T-helper 1 cell treated with Interleukin-12 subunit alpha and Interleukin-12 subunit beta and Interleukin-4 antibody, amounts not matched to agents 30 ng/mL and 1 ng/mL, for 36 hours (primary cell): ENCODE data around the gene RPS6KA3. TPM values are rescaled to one million over a fixed set of nuclear protein-coding genes. Genes with fewer than 3 reads are reported as not detected.

Source experiments
- intact Hi-C: fragments of 100-400 bp; cut with micrococcal nuclease; formaldehyde crosslinking; loops from one replicate; pipeline ENCODE4 v1.15.1; 2024
- total RNA-seq: library from RNA; stranded (reverse); gene quantifications from 2 replicates; pipeline ENCODE4 v1.2.3, GENCODE V29; 2022

The RPS6KA3 gene
- total RNA-seq, 1 donor from 2014 or later, result 82.9 TPM

DNA sequence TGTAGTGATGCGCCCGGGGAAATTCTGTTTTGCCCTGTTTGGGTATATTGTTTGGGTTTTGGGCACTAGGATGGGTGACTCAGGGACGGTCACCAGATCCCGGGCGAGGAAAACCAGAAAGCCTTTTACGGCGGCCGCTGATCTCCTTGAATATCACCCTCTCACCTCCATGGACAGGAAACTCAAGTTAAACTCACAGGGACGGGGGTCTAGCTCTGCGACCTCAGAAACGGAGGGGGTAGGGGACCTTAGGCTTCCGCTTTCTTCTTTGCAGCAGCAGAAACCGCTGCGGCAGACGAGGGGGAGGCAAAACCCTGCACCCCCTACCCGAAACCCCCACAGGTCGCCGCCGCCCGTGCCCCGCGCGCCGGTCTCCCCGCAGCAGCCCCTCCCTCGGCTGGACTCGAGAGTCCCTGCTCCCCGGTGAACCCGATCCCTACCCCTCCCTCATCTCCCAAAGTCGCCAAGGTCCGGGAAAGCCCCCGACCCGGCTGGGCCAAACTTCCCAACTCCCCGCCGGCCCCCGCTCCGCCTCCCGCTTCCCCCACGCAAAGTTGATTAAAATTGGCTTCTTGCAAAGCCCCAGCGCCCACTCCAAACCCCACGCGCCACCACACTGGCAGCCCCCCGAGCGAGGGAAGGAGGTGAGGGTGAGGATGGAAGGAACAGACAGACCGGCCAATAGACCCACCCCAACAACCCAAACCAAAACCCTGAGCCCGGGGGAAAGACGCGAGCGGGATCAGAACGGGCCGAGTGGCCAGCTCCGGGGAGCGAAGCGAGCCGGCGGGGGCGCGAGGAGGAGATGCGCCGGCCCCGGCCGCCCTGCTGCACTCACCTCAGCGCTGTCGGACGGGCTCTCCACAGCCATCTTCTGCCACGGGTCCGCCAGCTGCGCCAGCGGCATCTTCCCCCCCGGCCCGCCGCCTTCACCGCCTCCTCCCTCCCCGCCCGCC lies 705 bp downstream of the RPS6KA3 start:
- intact Hi-C loops, result loop anchor here (2.0 to 10.0 kb wide), 6 partner anchors 117 to 1575 kb away; partner anchors contain the start of gene CNKSR2

DNA sequence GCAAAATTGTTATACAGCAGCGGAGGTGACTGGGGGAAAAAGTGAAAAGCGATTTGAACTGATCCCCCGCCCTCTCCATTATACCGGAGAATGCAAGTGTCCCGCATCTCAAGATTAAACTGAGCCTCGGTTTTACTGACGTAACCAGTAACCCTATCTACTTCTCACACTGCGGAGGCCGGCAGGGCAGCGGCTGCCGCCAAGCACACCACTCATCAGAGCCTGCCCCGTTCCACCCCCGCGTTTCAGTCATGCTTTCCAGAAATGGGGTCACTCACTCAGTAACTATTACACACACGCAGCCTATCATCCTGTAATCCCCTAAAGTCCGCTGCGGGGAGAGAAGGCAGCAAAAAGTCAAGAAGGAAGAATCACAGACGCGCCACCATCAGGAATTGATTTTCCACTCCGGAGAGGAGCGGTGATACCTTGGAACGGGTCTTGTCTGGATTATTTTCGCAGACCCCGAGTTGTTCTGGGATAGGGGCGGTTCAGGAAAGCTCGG lies 1.4 kb downstream of the RPS6KA3 start:
- intact Hi-C loops, result loop anchor here (5.0 to 10.0 kb wide), 2 partner anchors 518 to 580 kb away; no protein-coding TSS in a partner anchor

DNA sequence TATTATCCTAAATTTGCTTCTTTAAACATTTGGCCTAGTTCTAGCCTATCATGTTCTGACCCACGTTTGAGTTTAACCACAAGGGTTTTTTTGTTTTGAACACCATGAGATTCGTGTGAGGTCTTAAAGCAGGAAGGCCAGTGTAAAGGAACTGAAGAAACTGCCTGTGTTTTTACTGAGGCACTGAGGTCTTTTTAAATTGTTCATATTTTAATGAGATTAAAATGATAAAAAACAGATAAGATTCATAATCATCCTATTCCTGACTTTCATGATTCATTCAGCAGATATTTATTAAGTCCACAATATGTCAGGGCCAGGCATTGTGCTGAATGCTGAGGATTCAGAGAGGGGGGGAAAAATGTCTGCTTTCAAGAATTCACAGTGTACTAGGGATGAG lies 3.2 kb downstream of the RPS6KA3 start:
- intact Hi-C loops, result loop anchor here (1.0 to 10.0 kb wide), 3 partner anchors 10 to 579 kb away; no protein-coding TSS in a partner anchor

DNA sequence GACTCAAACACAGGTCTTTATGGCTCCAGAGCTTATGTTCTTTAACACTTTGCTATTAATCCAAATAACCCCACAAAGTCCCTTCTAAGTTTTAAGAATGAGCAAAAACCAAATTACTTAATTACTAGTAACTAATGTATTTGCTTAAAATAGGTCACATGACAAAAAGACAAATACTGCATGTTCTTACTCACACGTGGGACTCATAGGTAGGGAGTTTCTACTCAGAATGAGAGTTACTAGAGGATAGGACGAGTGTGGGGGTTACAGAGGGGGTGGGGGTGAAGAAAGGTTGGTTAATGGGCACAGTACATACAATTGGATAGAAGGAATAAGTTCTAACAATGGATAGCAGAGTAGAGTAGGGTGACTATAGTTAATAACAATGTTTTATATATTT lies 5.8 kb downstream of the RPS6KA3 start:
- intact Hi-C loops, result loop anchor here (10.0 kb wide), 1 partner anchor 576 kb away; no protein-coding TSS in a partner anchor

DNA sequence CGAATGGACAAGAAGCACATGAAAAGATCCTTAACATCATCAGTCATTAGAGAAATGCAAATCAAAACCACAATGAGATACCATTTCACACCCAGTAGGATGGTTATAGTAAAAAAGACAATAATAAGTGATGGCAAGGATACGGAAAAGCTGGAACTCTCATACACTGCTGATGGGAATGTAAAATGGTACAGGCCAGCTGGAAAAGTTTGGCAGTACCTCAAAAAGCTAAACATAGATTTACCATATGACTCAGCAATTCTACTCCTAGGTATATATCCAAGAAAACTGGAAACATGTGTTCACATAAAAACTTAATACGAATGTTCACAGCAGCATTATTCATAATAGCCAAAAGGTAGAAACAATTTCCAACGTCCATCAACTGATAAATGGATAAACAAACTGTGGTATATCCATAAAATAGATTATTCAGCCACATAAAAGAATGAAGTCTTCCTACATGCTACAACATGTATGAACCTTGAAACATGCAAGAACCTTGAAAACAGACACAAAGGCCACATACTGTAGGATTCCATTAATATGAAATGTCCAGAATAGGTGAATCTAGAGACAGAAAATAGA lies 11.9 kb downstream of the RPS6KA3 start:
- intact Hi-C loops, result loop anchor here (5.0 kb wide), 1 partner anchor 42 kb away; no protein-coding TSS in a partner anchor

DNA sequence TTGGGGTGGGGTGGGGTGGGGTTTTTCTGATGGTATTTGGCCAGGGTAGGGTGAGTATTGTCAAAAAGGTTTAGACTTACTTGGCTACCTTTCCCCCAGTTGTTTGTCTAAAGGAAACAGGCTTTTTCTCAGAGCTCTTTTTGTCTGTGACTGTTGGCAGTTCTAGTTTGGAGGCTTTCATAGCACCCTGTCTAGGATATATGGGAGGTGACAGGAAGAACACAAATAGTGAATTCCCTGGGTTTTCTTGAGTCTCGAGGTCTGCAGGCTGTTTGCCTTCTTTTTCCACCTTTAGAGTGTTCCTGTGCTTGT lies 13.5 kb downstream of the RPS6KA3 start:
- intact Hi-C loops, result loop anchor here (1.0 to 5.0 kb wide), 5 partner anchors 10 to 274 kb away; no protein-coding TSS in a partner anchor

DNA sequence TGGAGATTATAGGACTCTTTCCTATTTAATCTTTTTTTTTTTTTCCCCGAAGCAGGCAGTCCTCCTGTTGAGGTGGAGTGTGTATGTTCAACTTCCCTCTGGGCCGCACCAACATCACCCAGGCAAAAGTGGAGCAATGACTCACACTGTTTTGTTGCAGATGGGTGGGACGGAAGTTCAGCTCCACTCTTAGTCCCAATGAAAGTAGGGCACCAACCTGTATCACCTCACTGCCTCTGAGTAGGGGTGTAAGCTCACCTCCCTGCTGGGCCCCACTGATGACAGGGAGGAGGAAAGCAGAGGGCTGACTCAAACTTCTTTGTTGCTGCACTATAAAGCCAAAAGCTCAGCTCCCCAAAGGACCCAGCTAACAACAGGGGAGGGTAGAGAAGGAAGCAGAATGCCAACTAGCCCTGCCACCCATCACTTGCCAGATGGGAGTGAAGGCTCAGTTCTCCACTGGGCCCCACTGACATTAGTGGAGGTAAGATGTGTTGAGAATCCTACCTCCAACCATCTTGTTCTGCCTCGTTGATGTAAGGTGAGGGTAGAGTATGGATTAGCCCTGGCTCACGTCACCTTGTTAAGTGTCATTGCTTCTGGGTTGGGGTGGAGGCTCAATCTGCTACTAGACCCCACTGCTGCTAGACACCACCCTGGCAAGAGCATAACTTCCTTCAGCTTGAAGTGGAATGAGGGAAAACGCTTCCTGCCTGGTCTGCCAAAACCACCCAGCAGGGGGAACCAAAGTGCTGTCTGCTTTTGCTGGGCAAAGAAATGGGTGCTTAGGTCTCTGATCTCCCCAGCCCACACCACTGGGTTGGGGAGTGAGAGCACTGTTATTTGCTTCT lies 14.1 kb downstream of the RPS6KA3 start:
- intact Hi-C loops, result loop anchor here (1.0 to 5.0 kb wide), 5 partner anchors 11 to 275 kb away; no protein-coding TSS in a partner anchor

DNA sequence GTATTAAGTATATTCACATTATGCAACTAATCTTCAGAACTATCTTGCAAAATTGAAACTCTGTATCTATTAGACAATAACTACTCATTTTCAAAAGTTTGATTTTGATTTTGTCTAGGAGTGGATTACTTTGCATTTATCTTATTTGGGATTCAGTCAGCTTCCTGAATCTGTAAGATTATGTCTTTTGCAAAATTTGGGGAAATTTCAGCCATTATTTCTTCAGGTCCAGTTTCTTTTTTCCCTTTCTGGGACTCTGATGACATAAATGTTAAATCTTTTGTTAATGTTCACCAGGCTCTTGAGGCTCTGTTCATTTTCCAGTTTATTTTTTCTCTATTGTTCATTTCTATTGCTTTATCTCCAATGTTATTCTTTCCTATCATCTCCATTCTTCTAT lies 15.0 kb downstream of the RPS6KA3 start:
- intact Hi-C loops, result loop anchor here (5.0 kb wide), 1 partner anchor 46 kb away; no protein-coding TSS in a partner anchor

DNA sequence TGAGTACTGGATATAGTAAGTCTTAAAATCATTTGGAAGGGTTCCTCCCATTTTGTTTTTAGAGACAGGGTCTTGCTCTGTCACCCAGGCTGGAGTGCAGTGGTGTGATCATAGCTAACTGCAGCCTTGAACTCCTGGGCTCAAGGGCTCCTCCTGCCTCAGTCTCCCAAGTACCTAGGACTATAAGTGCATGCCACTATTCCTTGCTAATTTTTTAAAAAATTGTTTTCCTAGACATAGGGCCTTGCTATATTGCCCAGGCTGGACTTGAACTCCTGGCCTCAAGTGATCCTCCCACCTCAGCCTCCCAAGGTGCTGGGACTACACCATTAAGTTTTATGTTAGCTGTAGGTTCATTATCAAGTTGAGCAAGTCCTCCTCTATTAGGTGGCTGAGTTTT lies 16.6 kb downstream of the RPS6KA3 start:
- intact Hi-C loops, result loop anchor here (5.0 kb wide), 1 partner anchor 47 kb away; no protein-coding TSS in a partner anchor

DNA sequence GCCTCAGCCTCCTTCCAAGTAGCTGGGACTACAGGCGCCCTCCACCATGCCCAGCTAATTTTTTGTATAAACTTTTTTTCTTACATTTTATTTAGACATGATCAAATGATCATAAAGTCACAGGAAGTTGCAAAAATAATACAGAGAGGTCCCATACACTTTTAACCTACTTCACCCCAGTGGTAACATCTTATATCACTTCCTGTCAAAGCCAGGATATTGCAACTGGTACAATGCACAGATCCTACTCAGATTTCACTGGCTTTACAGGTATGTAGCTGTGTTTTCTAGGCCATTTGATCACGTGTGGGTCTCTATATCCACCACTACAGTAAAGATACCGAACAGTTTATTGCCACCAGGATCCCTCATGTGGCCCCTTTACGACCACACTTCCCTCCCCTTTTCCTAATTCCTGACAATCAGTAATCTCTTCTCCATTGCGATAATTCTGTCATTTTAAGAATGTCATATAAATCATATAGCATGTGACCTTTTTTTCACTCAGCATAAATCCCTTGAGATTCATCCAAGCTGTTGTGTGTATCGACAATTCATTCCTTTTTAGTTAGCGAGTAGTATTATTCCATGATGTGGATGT lies 18.0 kb downstream of the RPS6KA3 start:
- intact Hi-C loops, result no loop called here

DNA sequence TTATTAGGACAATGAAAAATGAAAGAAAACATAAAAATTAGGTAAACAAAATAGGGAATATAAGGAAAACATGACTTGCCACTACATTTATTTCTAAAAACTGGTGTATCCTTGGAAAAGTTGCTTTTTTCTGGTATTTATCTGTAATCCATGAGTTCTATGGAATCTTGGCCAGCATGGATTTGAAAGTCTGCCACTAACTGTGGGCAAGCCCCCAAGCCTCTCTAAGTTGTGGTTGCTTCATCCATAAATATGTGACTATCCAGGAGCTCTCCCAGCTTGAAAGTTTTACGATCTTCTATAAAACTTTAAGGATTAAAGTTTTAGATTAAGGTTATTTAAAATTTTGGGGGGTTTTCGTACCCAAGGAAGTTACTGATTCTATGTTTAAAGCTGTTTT lies 21.8 kb downstream of the RPS6KA3 start:
- intact Hi-C loops, result no loop called here

DNA sequence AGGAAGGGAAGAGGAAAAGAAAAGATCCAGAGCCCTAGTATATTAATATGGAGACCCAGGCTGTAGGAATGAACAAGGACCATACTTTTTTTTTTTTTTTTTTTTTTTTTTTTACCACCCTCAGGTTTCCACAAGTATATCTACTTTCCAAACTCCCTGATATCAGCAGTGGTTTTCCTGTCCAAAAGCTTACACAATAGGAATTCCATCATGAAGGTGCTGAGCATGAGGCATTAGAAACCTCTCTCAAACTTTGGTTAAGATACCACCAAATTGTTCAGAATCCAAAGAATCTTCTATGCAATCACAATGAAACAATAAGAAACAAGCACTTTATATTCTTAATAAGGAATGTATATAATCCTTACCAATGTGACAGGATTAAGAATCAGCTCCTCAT lies 26.5 kb downstream of the RPS6KA3 start:
- intact Hi-C loops, result no loop called here

DNA sequence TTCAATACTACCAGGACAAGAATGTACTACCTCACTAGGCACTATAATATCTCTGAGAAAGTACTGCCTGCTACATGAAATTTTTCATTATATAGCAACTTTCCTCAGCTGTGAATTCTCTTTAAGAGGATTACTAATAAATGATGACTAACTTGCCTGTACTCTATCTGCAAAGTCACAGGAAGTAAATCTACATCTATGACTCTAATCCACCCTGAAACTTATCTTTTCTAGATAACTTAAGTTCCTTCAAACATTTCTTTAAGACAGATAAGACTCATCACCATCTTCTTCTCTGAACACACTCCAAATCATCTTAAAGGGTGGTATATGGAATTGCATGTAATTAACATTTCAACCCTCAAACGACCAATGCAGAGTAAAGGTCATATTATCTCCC lies 28.8 kb downstream of the RPS6KA3 start:
- intact Hi-C loops, result no loop called here

DNA sequence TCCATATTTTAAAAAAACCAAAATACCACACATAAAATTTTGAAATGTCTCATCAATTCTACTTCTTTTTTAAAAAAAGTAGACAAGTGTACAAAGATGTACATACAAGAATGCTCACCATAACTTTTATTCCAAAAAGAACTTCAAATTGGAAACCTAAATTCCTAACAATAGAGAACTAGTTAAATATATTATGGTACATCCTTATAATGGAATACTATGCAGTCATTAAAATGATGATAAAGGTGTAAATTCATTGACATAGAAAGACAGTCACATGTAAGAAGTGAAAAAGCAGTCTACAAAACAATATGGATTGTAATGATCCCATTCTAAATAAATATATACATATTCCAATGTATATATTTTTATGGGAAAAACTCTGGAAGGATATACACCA lies 31.0 kb downstream of the RPS6KA3 start:
- intact Hi-C loops, result no loop called here

DNA sequence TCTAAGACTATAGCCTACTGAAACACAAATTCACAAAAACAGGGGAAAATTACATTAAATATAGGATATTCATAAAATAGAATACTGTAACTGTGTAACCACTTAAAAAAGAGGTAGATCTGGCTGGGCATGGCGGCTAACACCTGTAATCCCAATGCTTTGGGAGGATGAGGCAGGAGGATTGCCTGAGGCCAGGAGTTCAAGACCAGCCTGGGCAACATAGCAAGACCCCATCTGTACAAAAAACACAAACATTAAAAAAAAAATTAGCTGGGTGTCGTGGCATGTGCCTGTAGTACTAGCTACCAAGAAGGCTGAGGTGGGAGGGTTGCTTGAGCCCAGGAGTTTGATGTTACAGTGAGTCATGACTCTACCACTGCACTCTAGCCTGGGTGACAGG lies 33.4 kb downstream of the RPS6KA3 start:
- intact Hi-C loops, result no loop called here

DNA sequence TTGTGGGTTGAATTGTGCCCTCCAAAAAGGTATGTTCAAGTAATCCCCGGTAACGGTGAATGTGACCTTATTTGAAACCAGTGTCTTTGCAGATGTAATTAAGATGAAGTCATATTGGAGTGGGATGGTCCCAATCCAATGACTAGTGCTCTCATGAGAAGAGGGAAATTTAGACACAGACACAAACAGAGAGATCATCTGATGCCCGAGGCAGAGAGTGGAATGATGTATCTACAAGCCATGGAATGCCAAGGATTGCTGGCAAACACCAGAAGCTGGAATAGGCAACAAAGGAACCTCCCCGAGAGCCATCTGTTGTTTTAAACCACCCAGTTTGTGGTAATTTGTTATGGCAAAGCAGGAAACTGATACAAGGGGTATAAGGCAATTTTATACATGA lies 35.1 kb downstream of the RPS6KA3 start:
- intact Hi-C loops, result no loop called here

DNA sequence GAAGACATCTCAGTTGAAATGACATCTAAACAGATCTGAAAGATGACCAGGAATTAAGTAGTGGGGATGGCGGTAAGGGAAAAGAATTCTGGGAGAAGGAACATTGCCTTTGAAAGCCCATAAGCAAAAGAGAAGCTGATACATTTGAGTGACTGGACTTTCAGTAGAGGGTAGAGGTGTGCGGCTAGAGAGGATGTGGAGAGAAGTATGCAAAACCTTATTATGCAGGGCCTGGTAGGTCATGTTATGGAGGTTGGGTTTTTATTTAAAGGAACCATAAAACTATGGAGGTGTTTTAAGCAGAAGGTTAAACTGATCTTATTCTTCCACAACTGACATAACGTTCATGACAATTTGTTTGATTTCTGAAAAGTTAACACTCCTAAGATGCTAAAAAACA lies 36.3 kb downstream of the RPS6KA3 start:
- intact Hi-C loops, result no loop called here

DNA sequence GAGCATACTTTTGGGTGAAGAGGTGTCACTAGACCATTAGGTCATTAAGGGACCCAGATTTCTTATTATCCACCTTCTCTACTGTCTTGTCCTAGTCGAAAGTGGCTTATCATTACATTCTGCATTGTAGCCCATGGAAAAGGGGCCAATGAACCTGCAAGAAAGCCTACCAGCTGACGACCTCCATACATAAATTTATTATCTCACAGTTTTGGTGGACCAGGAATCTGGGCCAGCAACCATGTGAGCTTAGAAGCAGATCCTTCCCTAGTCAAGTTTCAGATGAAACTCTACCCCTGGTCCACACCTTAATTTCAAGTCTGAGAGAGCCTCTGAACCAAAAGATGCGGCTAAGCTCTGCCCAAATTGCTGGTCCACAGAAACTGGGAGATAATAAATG lies 37.6 kb downstream of the RPS6KA3 start:
- intact Hi-C loops, result no loop called here

DNA sequence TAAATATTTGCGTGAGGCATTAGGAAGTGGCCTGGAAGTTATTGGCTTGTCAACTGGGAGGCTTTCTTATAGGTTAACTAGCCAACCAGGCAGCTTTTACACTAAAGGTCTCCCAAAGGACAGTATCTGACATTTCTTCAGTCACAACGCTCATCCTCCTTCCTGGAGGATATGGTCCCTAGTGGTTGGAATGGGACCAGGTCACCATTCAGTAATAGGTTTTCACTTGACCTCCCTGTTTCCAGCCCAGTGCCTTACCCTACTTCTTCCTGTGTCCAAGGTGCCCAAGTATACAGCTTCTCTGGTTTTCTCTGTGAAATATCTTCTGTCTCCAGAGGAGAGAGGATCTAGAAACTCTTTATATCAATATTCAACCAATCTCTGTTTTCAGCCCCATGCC lies 38.5 kb downstream of the RPS6KA3 start:
- intact Hi-C loops, result no loop called here

DNA sequence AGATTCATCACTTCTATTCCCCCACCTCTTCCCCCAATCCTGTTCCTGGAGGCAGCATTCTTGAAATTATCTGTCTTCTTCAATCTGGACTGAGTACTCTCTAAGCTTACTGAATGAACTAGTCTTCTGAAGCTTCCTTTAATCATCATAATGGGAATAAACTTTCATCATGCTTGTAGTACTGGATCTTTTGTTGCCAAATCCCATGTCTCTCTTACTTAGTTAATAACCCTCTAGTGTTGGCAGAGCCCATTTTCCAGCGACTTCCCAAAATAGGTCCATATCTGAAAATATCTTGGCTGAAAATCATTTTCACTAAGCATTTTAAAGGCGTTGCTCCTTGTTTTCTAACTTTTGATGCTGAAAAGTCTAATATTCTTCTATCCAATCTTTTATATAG lies 39.6 kb downstream of the RPS6KA3 start:
- intact Hi-C loops, result no loop called here

DNA sequence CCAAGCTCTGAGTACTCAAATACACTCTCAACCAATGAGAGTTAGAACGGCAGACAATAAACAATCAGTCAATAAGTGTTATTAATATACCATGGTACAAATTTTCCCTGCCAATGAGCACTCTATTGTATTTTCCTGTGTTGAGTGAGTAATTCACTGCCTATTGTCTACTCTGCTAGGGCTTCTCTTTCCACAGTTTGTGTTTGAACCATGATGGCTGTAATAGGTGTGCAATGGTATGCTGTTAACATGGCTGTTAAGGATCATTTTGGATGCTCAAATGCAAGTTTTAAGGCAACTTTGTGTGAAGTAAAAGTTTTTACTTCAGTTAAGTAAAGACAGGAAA lies 41.2 kb downstream of the RPS6KA3 start:
- intact Hi-C loops, result no loop called here
